ENCODE results near the gene TMEM53. TPM values are rescaled to one million over a fixed set of nuclear protein-coding genes. Genes with fewer than 3 reads are reported as not detected.
"Not testable (repeated sequence)": the region's sequence is repeated elsewhere in the genome, so short reads cannot be mapped to it uniquely, and the experiment has no call there.

The TMEM53 gene
- total and polyA plus RNA-seq, 5 donors from 2014 or later = 2.7 to 6.8 (median 5.6) TPM

GRCh38 chr1:44707112-44707881 is 33.0 kb upstream of the TMEM53 start:
- H3K4me3 ChIP-seq (ENCODE audit: low read depth, low read length) = no peak overlapping the region
- H3K9me3 Mint-ChIP-seq = no peaks in the 10 kb centered on the region
- no peak for DNase-seq
- no peaks in the 10 kb centered on the region for H3K36me3 Mint-ChIP-seq
- no peak for ATAC-seq (ENCODE audit: low read depth in 2 of 2)
- peak overlapping the region in 1 of 3 donors; percentile 27 for H3K27ac Mint-ChIP-seq
- H3K4me1 ChIP-seq (ENCODE audit: control insufficient read depth, insufficient read depth, low read length, poor library complexity, severe bottlenecking) = peaks cover 5% of the 10 kb centered on the region
- peaks cover 18% of the 10 kb centered on the region for H3K27me3 Mint-ChIP-seq
- no peaks in the 10 kb centered on the region for H3K36me3 ChIP-seq (ENCODE audit: control insufficient read depth, insufficient read depth, low read length)
- peaks cover 4 to 11% (median 7%) of the 10 kb centered on the region in 4 donors for H3K4me1 Mint-ChIP-seq
- no peak overlapping the region for H3K27ac ChIP-seq (ENCODE audit: insufficient read depth, low read length, poor library complexity, severe bottlenecking)
- H3K9me3 ChIP-seq (ENCODE audit: control insufficient read depth in 2 of 2, low read length in 2 of 2) = no peaks in the 10 kb centered on the region
- no peak overlapping the region for H3K4me3 Mint-ChIP-seq
- peaks cover 7% of the 10 kb centered on the region for H3K27me3 ChIP-seq (ENCODE audit: control insufficient read depth, insufficient read depth, low read length)

GRCh38 chr1:44705938-44706337 is 31.7 kb upstream of the TMEM53 start:
- Mint-ChIP-seq H3K36me3 (no peaks in the 10 kb centered on the region), H3K9me3 (no peaks in the 10 kb centered on the region), H3K4me3 (no peak overlapping the region), H3K4me1 (peaks cover 4 to 11% (median 5%) of the 10 kb centered on the region in 4 donors), H3K27me3 (peaks cover 11% of the 10 kb centered on the region), H3K27ac (no peak overlapping the region)
- no peak for ATAC-seq (ENCODE audit: low read depth in 2 of 2)
- Histone ChIP-seq H3K27me3 (ENCODE audit: control insufficient read depth, insufficient read depth, low read length) (peaks cover 2% of the 10 kb centered on the region), H3K36me3 (ENCODE audit: control insufficient read depth, insufficient read depth, low read length) (no peaks in the 10 kb centered on the region), H3K4me3 (ENCODE audit: low read depth, low read length) (no peak overlapping the region), H3K4me1 (ENCODE audit: control insufficient read depth, insufficient read depth, low read length, poor library complexity, severe bottlenecking) (peaks cover 5% of the 10 kb centered on the region), H3K27ac (ENCODE audit: insufficient read depth, low read length, poor library complexity, severe bottlenecking) (no peak overlapping the region), H3K9me3 (ENCODE audit: control insufficient read depth in 2 of 2, low read length in 2 of 2) (no peaks in the 10 kb centered on the region)
- no peak for DNase-seq

GRCh38 chr1:44705470-44705869 is 31.2 kb upstream of the TMEM53 start:
- Histone ChIP-seq H3K27ac (ENCODE audit: insufficient read depth, low read length, poor library complexity, severe bottlenecking) (no peak overlapping the region), H3K36me3 (ENCODE audit: control insufficient read depth, insufficient read depth, low read length) (no peaks in the 10 kb centered on the region), H3K4me3 (ENCODE audit: low read depth, low read length) (no peak overlapping the region), H3K27me3 (ENCODE audit: control insufficient read depth, insufficient read depth, low read length) (no peaks in the 10 kb centered on the region), H3K4me1 (ENCODE audit: control insufficient read depth, insufficient read depth, low read length, poor library complexity, severe bottlenecking) (peaks cover 5% of the 10 kb centered on the region), H3K9me3 (ENCODE audit: control insufficient read depth in 2 of 2, low read length in 2 of 2) (no peaks in the 10 kb centered on the region)
- no peaks in the 10 kb centered on the region for H3K36me3 Mint-ChIP-seq
- H3K27ac Mint-ChIP-seq = no peak overlapping the region
- H3K9me3 Mint-ChIP-seq = no peaks in the 10 kb centered on the region
- H3K4me3 Mint-ChIP-seq = no peak overlapping the region
- DNase-seq (no peak), ATAC-seq (ENCODE audit: low read depth in 2 of 2) (no peak)
- H3K4me1 Mint-ChIP-seq = peaks cover 4 to 11% (median 5%) of the 10 kb centered on the region in 4 donors
- peaks cover 11% of the 10 kb centered on the region for H3K27me3 Mint-ChIP-seq

DNA sequence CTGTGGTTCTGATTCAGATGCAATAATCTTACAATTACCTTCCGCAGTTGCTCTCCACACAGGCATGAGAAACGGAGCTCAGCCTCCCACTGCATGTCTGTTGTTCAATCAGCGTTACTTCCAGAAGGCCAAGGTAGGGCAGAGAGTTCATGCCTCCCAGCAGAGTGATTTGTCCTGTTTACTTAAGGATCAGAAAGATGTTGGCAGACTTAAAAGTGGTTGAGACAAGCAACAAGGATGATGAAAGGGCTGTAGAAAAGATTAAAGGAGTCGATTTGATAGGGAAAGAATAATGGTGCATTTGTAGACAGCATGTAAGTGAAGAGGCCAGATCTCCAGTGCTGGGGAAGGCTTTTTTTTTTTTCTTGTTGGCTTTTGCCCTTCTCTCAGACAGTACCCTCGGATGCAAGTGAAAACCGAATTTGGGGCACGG is 26.9 kb upstream of the TMEM53 start:
- Mint-ChIP-seq H3K4me1 (peaks cover 0 to 14% (median 5%) of the 10 kb centered on the region in 4 donors), H3K36me3 (no peaks in the 10 kb centered on the region), H3K27ac (no peak overlapping the region), H3K9me3 (no peaks in the 10 kb centered on the region), H3K4me3 (no peak overlapping the region), H3K27me3 (peaks cover 4% of the 10 kb centered on the region)
- no peaks in the 10 kb centered on the region for H3K36me3 ChIP-seq (ENCODE audit: control insufficient read depth, insufficient read depth, low read length)
- H3K4me3 ChIP-seq (ENCODE audit: low read depth, low read length) = no peak overlapping the region
- ATAC-seq (ENCODE audit: low read depth in 2 of 2) = no peak
- H3K27me3 ChIP-seq (ENCODE audit: control insufficient read depth, insufficient read depth, low read length) = no peaks in the 10 kb centered on the region
- no peak for DNase-seq
- H3K27ac ChIP-seq (ENCODE audit: insufficient read depth, low read length, poor library complexity, severe bottlenecking) = no peak overlapping the region
- peaks cover 9% of the 10 kb centered on the region for H3K4me1 ChIP-seq (ENCODE audit: control insufficient read depth, insufficient read depth, low read length, poor library complexity, severe bottlenecking)
- H3K9me3 ChIP-seq (ENCODE audit: control insufficient read depth in 2 of 2, low read length in 2 of 2) = no peaks in the 10 kb centered on the region

DNA sequence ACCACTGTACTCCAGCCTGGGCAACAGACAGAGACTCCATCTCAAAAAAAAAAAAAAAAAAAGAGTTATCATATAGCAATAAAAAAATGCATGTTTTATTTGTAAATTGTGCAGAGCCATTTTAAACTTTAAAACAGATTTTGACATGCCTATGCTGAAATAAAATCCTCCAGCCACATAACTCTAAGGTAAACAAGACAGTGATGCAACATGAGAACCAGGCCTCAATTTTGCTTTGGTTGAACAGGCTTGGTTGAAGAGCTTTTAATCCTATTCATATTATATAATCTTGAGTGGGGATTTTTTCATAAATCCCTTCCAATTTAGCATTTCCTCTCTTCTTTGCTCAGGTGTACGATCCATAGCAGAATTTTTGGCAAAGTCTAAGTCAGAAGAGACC is 26.3 kb upstream of the TMEM53 start:
- H3K9me3 ChIP-seq (ENCODE audit: control insufficient read depth in 2 of 2, low read length in 2 of 2) = no peaks in the 10 kb centered on the region
- no peak overlapping the region for H3K27ac Mint-ChIP-seq
- no peaks in the 10 kb centered on the region for H3K36me3 Mint-ChIP-seq
- H3K27me3 ChIP-seq (ENCODE audit: control insufficient read depth, insufficient read depth, low read length) = no peaks in the 10 kb centered on the region
- peaks cover 2% of the 10 kb centered on the region for H3K27me3 Mint-ChIP-seq
- H3K36me3 ChIP-seq (ENCODE audit: control insufficient read depth, insufficient read depth, low read length) = no peaks in the 10 kb centered on the region
- H3K4me3 Mint-ChIP-seq = no peak overlapping the region
- H3K4me1 ChIP-seq (ENCODE audit: control insufficient read depth, insufficient read depth, low read length, poor library complexity, severe bottlenecking) = peaks cover 9% of the 10 kb centered on the region
- peaks cover 0 to 16% (median 5%) of the 10 kb centered on the region in 4 donors for H3K4me1 Mint-ChIP-seq
- H3K9me3 Mint-ChIP-seq = no peaks in the 10 kb centered on the region
- H3K4me3 ChIP-seq (ENCODE audit: low read depth, low read length) = no peak overlapping the region
- DNase-seq (no peak), ATAC-seq (ENCODE audit: low read depth in 2 of 2) (no peak)
- no peak overlapping the region for H3K27ac ChIP-seq (ENCODE audit: insufficient read depth, low read length, poor library complexity, severe bottlenecking)

DNA sequence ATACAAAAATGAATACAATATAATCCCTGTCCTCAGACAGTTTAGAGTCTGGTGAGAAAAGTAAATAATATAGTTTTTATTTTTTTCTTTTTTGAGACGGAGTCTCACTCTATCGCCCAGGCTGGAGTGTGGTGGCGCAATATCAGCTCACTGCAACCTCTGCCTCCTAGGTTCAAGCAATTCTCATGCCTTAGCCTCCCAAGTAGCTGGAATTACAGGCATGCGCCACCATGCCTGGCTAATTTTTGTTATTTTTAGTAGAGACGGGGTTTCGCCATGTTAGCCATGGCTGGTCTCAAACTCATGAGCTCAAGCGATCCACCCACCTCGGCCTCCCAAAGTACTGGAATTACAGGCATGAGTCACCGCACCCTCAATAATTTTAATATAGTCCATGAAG is 25.1 kb upstream of the TMEM53 start:
- H3K27ac Mint-ChIP-seq; H3K27me3 Mint-ChIP-seq; H3K4me1 ChIP-seq (ENCODE audit: control insufficient read depth, insufficient read depth, low read length, poor library complexity, severe bottlenecking); H3K9me3 Mint-ChIP-seq; H3K4me3 Mint-ChIP-seq; ATAC-seq (ENCODE audit: low read depth in 2 of 2); H3K4me3 ChIP-seq (ENCODE audit: low read depth, low read length); H3K9me3 ChIP-seq (ENCODE audit: control insufficient read depth in 2 of 2, low read length in 2 of 2); H3K27ac ChIP-seq (ENCODE audit: insufficient read depth, low read length, poor library complexity, severe bottlenecking); H3K36me3 Mint-ChIP-seq; H3K36me3 ChIP-seq (ENCODE audit: control insufficient read depth, insufficient read depth, low read length); DNase-seq; H3K27me3 ChIP-seq (ENCODE audit: control insufficient read depth, insufficient read depth, low read length): not testable (repeated sequence)
- peaks cover 0 to 16% (median 5%) of the 10 kb centered on the region in 4 donors for H3K4me1 Mint-ChIP-seq

- H3K27ac Mint-ChIP-seq = no peak overlapping the region
Observed at GRCh38 chr1:44698138-44698537, 23.9 kb upstream of the TMEM53 start.

More at GRCh38 chr1:44698138-44698537, 23.9 kb upstream of the TMEM53 start:
- no peak for ATAC-seq (ENCODE audit: low read depth in 2 of 2)
- Mint-ChIP-seq H3K9me3 (no peaks in the 10 kb centered on the region), H3K4me3 (no peak overlapping the region), H3K36me3 (no peaks in the 10 kb centered on the region), H3K4me1 (peaks cover 0 to 16% (median 5%) of the 10 kb centered on the region in 4 donors), H3K27me3 (no peaks in the 10 kb centered on the region)
- H3K4me1 ChIP-seq (ENCODE audit: control insufficient read depth, insufficient read depth, low read length, poor library complexity, severe bottlenecking) = peaks cover 9% of the 10 kb centered on the region
- no peak overlapping the region for H3K27ac ChIP-seq (ENCODE audit: insufficient read depth, low read length, poor library complexity, severe bottlenecking)
- no peak for DNase-seq
- H3K27me3 ChIP-seq (ENCODE audit: control insufficient read depth, insufficient read depth, low read length) = no peaks in the 10 kb centered on the region
- no peak overlapping the region for H3K4me3 ChIP-seq (ENCODE audit: low read depth, low read length)
- no peaks in the 10 kb centered on the region for H3K36me3 ChIP-seq (ENCODE audit: control insufficient read depth, insufficient read depth, low read length)
- no peaks in the 10 kb centered on the region for H3K9me3 ChIP-seq (ENCODE audit: control insufficient read depth in 2 of 2, low read length in 2 of 2)

All from CD4-positive, CD25-positive, alpha-beta regulatory T cell (primary cell).